ENCODE measurements around the gene MT4.

MT4 gene

GRCh38 chr16:56609463-56609921 is 44.6 kb downstream of the MT4 start:
- Histone ChIP-seq H3K27ac (ENCODE audit: low read length) (no peak overlapping the region), H3K27me3 (ENCODE audit: control insufficient read depth, insufficient read depth, low read length) (peaks cover 30% of the 10 kb centered on the region), H3K4me1 (ENCODE audit: control insufficient read depth, insufficient read depth, low read length) (0 out of 2 replicates have a peak, but pooled peaks cover 2% of the 10 kb centered on the region), H3K9me3 (ENCODE audit: control insufficient read depth, insufficient read depth, low read length) (no peaks in the 10 kb centered on the region), H3K4me3 (ENCODE audit: low read length) (no peak overlapping the region), H3K36me3 (ENCODE audit: control insufficient read depth, insufficient read depth, low read length) (no peaks in the 10 kb centered on the region)
- no CpG with 5 or more reads among the region's 6 CpGs for WGBS (ENCODE audit: insufficient coverage, insufficient read length)
- DNase-seq (ENCODE audit: low read depth, low spot score) = no peak

DNA sequence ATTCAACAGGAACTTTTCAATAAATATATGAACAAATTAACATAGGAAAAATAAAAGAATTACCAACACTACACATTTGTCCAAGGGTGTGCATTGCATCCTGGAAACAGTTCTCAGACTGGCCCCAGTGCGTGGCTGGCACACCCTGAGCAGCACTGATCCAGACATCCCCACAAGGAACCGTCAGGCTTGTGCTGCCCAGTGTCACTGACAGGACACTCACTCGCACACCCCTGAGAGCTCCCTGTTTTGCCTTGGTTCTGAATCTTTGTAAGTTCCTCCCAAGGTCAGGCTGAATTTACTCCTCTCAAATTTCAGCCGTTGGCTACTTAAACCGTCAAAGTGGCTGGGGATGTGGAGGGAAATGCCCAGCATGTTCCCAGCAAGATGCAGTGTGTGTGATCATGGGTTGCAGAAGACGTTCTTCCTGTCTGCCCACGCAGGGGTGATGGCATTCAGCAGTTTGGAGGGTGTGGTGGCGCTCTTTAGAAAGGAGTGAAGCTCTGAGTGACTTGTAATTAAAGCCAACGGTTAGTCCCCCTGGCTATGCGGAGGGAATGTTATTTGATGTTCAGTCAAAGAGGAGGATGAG is 45.2 kb downstream of the MT4 start:
- WGBS (ENCODE audit: insufficient coverage, insufficient read length) = no CpG with 5 or more reads among the region's 10 CpGs
- 0 out of 2 replicates have a peak, but pooled peaks cover 2% of the 10 kb centered on the region for H3K4me1 ChIP-seq (ENCODE audit: control insufficient read depth, insufficient read depth, low read length)
- H3K27ac ChIP-seq (ENCODE audit: low read length) = no peak overlapping the region
- H3K27me3 ChIP-seq (ENCODE audit: control insufficient read depth, insufficient read depth, low read length) = peaks cover 30% of the 10 kb centered on the region
- no peak overlapping the region for H3K4me3 ChIP-seq (ENCODE audit: low read length)
- no peak for DNase-seq (ENCODE audit: low read depth, low spot score)
- H3K9me3 ChIP-seq (ENCODE audit: control insufficient read depth, insufficient read depth, low read length) = no peaks in the 10 kb centered on the region
- H3K36me3 ChIP-seq (ENCODE audit: control insufficient read depth, insufficient read depth, low read length) = no peaks in the 10 kb centered on the region

DNA sequence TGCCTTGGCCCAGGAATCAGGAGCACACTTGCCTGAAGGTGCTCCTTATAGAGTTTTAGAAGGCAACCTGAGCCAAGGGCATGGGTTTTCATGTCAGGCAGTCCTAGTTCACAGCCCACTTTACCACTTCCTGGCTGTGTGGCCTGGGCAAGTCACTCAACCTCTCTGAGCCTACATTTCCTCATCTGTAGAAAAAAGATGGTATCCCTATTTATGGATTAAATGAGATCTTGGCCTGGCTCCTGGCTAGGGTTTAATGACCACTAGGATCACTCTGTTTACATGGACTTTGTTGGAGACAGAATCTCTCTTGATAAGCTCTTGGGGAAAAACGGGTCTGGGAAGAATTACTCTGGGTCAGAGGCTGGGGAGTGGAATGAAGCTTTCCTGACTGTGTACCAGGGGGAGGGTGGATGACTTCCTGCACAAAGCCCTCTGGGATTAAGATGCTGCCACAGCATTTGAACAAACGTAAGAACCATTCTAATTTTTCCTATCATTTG is 45.8 kb downstream of the MT4 start:
- no peaks in the 10 kb centered on the region for H3K9me3 ChIP-seq (ENCODE audit: control insufficient read depth, insufficient read depth, low read length)
- no peak overlapping the region for H3K4me3 ChIP-seq (ENCODE audit: low read length)
- no peak for DNase-seq (ENCODE audit: low read depth, low spot score)
- no peaks in the 10 kb centered on the region for H3K36me3 ChIP-seq (ENCODE audit: control insufficient read depth, insufficient read depth, low read length)
- WGBS (ENCODE audit: insufficient coverage, insufficient read length) = no CpG with 5 or more reads among the region's 2 CpGs
- H3K4me1 ChIP-seq (ENCODE audit: control insufficient read depth, insufficient read depth, low read length) = 0 out of 2 replicates have a peak, but pooled peaks cover 2% of the 10 kb centered on the region
- H3K27ac ChIP-seq (ENCODE audit: low read length) = no peak overlapping the region
- peaks cover 32% of the 10 kb centered on the region for H3K27me3 ChIP-seq (ENCODE audit: control insufficient read depth, insufficient read depth, low read length)

GRCh38 chr16:56611281-56611833 is 46.5 kb downstream of the MT4 start:
- Histone ChIP-seq H3K36me3 (ENCODE audit: control insufficient read depth, insufficient read depth, low read length) (no peaks in the 10 kb centered on the region), H3K9me3 (ENCODE audit: control insufficient read depth, insufficient read depth, low read length) (no peaks in the 10 kb centered on the region), H3K27ac (ENCODE audit: low read length) (no peak overlapping the region), H3K4me1 (ENCODE audit: control insufficient read depth, insufficient read depth, low read length) (0 out of 2 replicates have a peak, but pooled peaks cover 2% of the 10 kb centered on the region), H3K27me3 (ENCODE audit: control insufficient read depth, insufficient read depth, low read length) (peaks cover 37% of the 10 kb centered on the region), H3K4me3 (ENCODE audit: low read length) (no peak overlapping the region)
- no peak for DNase-seq (ENCODE audit: low read depth, low spot score)
- WGBS (ENCODE audit: insufficient coverage, insufficient read length) = no CpG with 5 or more reads among the region's 2 CpGs

DNA sequence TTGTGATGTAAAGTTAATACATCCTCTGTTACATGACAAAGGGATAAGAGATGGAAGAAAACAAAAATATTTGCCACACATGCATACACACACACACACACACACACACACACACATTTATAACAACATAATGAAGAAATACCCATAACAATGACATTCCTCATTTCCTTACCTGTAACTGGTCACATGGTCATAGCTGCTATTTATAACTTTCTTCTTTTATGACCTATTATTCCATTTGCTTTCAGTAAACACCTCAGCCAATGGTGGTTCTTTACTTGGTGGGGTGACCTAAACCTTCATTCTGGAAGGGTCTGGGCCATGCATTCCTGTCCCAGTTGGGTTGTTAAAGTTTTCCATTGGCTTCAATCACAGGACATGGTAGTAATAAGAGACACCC is 48.8 kb downstream of the MT4 start:
- Histone ChIP-seq H3K27ac (ENCODE audit: low read length) (no peak overlapping the region), H3K27me3 (ENCODE audit: control insufficient read depth, insufficient read depth, low read length) (peaks cover 51% of the 10 kb centered on the region), H3K9me3 (ENCODE audit: control insufficient read depth, insufficient read depth, low read length) (no peaks in the 10 kb centered on the region), H3K4me1 (ENCODE audit: control insufficient read depth, insufficient read depth, low read length) (peaks cover 3% of the 10 kb centered on the region; the same call in 1 of the 2 replicates), H3K4me3 (ENCODE audit: low read length) (no peak overlapping the region), H3K36me3 (ENCODE audit: control insufficient read depth, insufficient read depth, low read length) (no peaks in the 10 kb centered on the region)
- DNase-seq (ENCODE audit: low read depth, low spot score) = no peak

DNA sequence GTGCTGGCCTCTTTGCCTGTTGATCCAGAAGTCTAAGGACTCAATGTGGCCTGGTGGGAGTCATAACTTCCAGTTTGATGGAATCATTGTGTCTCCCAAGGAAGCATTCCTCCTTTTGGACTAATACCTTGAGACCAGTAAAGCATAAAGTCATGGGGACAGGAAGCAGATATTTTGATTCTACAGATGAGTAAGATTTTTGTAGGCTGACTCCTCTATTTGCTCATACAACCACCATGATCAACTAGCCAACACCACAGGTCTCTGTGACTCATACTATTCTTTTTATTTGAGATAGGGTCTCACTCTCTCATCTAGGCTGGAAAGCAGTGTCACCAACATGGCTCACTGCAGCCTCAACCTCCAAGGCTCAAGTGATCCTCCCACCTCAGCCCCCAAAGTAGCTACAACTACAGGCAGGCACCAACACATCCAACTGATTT is 49.7 kb downstream of the MT4 start:
- H3K9me3 ChIP-seq (ENCODE audit: control insufficient read depth, insufficient read depth, low read length) = no peaks in the 10 kb centered on the region
- H3K27ac ChIP-seq (ENCODE audit: low read length) = no peak overlapping the region
- DNase-seq (ENCODE audit: low read depth, low spot score) = no peak
- peaks cover 3% of the 10 kb centered on the region; the same call in 1 of the 2 replicates for H3K4me1 ChIP-seq (ENCODE audit: control insufficient read depth, insufficient read depth, low read length)
- no peak overlapping the region for H3K4me3 ChIP-seq (ENCODE audit: low read length)
- H3K36me3 ChIP-seq (ENCODE audit: control insufficient read depth, insufficient read depth, low read length) = no peaks in the 10 kb centered on the region
- peaks cover 50% of the 10 kb centered on the region for H3K27me3 ChIP-seq (ENCODE audit: control insufficient read depth, insufficient read depth, low read length)

DNA sequence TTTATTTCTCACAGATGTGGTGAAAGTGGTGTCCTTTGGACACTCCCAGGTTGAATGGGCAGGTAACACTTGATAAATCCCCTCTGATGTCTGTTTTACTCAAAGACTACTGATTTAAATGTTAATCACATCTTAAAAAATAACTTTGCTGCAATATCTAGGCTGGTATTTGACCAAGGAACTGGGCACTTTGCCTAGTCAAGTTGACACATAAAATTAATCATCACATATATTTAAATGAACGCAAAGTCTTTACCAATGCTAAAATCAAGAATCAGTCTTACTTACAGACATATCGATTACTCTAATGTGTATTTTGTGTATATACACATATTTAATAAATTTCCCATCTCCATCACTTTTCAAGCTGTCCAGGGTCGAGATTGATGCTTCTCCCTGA is 50.5 kb downstream of the MT4 start:
- Histone ChIP-seq H3K4me1 (ENCODE audit: control insufficient read depth, insufficient read depth, low read length) (peaks cover 3% of the 10 kb centered on the region; the same call in 1 of the 2 replicates), H3K9me3 (ENCODE audit: control insufficient read depth, insufficient read depth, low read length) (no peaks in the 10 kb centered on the region), H3K36me3 (ENCODE audit: control insufficient read depth, insufficient read depth, low read length) (no peaks in the 10 kb centered on the region), H3K4me3 (ENCODE audit: low read length) (no peak overlapping the region), H3K27me3 (ENCODE audit: control insufficient read depth, insufficient read depth, low read length) (peaks cover 50% of the 10 kb centered on the region), H3K27ac (ENCODE audit: low read length) (no peak overlapping the region)
- no peak for DNase-seq (ENCODE audit: low read depth, low spot score)
- WGBS (ENCODE audit: insufficient coverage, insufficient read length) = no CpG with 5 or more reads among the region's 3 CpGs

DNA sequence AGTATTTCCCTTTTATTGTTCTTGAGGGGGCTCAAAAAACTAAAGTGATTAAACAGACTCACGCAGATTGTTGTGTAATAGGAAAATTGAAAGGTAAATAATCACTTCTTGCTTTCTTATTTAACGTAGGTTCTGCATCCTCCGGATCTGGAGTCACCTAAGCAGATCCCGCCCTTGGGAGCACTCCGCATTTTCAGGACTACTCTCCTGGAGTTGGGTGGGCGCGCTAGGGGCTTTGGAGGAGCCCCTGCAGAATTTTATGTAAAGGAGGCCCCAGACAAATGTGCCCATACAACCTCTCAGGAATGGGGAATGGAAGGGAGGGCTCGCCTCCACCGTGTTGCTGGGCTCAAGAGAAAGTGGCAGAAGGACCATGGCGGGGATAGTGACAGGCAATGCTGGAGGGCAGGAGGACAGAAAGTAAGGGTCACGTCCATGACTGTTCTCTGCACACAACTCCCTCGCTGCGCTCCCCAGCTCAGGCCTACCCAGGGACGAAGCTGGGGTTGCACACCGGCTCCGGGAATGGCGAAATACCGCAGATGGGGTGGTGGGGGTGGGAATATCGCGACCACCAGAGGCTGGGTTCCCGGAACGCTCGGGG is 51.8 kb downstream of the MT4 start:
- no peak for DNase-seq (ENCODE audit: low read depth, low spot score)
- Histone ChIP-seq H3K9me3 (ENCODE audit: control insufficient read depth, insufficient read depth, low read length) (no peaks in the 10 kb centered on the region), H3K27me3 (ENCODE audit: control insufficient read depth, insufficient read depth, low read length) (peaks cover 48% of the 10 kb centered on the region), H3K36me3 (ENCODE audit: control insufficient read depth, insufficient read depth, low read length) (no peaks in the 10 kb centered on the region), H3K27ac (ENCODE audit: low read length) (no peak overlapping the region), H3K4me3 (ENCODE audit: low read length) (peak overlapping the region; percentile 25), H3K4me1 (ENCODE audit: control insufficient read depth, insufficient read depth, low read length) (peaks cover 3% of the 10 kb centered on the region; the same call in 1 of the 2 replicates)
- no CpG with 5 or more reads among the region's 23 CpGs for WGBS (ENCODE audit: insufficient coverage, insufficient read length)

DNA sequence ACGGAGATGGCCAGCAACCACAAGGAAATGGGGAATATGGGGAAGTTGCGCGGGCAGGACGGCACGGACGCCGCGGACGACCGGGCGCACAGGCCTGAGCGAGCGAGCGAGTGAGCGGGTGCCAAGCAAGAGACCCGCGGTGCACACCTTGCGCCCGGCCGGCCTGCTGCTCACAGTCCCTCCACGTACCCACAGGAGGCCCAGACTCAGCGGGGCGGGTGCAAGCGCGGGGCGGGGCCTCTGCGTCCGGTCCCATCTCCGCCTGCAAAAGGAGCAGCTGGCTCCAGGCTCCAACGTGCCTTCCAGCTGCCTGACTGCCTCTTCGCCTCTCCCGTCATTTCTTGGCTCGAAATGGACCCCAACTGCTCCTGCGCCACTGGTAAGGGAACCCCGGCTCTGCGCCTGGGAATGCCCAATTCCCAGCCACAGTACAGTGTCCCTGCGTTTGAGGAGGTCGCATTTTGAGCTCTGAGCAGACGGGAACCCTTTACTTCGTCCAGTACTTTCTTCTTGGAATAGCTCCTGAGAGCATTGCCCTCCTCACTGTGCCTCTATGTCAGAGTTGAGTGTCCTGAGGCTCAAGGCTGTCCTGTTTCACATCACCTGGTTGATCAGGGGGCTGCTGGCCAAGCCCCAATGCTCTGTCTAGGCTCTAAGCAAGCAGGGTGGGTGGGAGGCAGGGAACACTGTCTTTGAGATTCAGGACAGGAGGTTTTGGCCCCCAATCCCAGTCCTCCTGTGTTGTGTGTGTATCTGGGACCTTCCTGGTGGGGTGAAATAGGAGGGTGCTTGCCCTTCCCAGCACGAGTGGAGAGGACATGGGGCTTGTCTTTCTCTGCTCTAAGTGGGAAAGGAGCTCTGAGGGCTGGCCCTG is 52.6 kb downstream of the MT4 start:
- no peaks in the 10 kb centered on the region for H3K9me3 ChIP-seq (ENCODE audit: control insufficient read depth, insufficient read depth, low read length)
- WGBS (ENCODE audit: insufficient coverage, insufficient read length) = no CpG with 5 or more reads among the region's 41 CpGs
- peaks cover 48% of the 10 kb centered on the region for H3K27me3 ChIP-seq (ENCODE audit: control insufficient read depth, insufficient read depth, low read length)
- no peak for DNase-seq (ENCODE audit: low read depth, low spot score)
- H3K4me1 ChIP-seq (ENCODE audit: control insufficient read depth, insufficient read depth, low read length) = peaks cover 3% of the 10 kb centered on the region; the same call in 1 of the 2 replicates
- H3K4me3 ChIP-seq (ENCODE audit: low read length) = peak overlapping the region; percentile 25
- H3K27ac ChIP-seq (ENCODE audit: low read length) = no peak overlapping the region
- H3K36me3 ChIP-seq (ENCODE audit: control insufficient read depth, insufficient read depth, low read length) = no peaks in the 10 kb centered on the region

- no peak for DNase-seq (ENCODE audit: low read depth, low spot score)
- H3K9me3 ChIP-seq (ENCODE audit: control insufficient read depth, insufficient read depth, low read length) = no peaks in the 10 kb centered on the region
- no peak overlapping the region for H3K4me3 ChIP-seq (ENCODE audit: low read length)
- no peaks in the 10 kb centered on the region for H3K36me3 ChIP-seq (ENCODE audit: control insufficient read depth, insufficient read depth, low read length)
- no CpG with 5 or more reads among the region's 6 CpGs for WGBS (ENCODE audit: insufficient coverage, insufficient read length)
- H3K27me3 ChIP-seq (ENCODE audit: control insufficient read depth, insufficient read depth, low read length) = peaks cover 51% of the 10 kb centered on the region
- no peak overlapping the region for H3K27ac ChIP-seq (ENCODE audit: low read length)
- peaks cover 3% of the 10 kb centered on the region; the same call in 1 of the 2 replicates for H3K4me1 ChIP-seq (ENCODE audit: control insufficient read depth, insufficient read depth, low read length)
These were observed 53.3 kb downstream of the MT4 start for GRCh38 chr16:56618138-56618537.

Data from iPS DF 6.9 (cell line).